SKM-1 (cell line): ENCODE measurements around the gene GDF2.

Source experiments
- DNase-seq: peaks from one replicate; lab custom pipeline; 2025; ENCODE audit not compliant: unreplicated experiment; lab: John Stamatoyannopoulos, UW

GDF2 gene

DNA sequence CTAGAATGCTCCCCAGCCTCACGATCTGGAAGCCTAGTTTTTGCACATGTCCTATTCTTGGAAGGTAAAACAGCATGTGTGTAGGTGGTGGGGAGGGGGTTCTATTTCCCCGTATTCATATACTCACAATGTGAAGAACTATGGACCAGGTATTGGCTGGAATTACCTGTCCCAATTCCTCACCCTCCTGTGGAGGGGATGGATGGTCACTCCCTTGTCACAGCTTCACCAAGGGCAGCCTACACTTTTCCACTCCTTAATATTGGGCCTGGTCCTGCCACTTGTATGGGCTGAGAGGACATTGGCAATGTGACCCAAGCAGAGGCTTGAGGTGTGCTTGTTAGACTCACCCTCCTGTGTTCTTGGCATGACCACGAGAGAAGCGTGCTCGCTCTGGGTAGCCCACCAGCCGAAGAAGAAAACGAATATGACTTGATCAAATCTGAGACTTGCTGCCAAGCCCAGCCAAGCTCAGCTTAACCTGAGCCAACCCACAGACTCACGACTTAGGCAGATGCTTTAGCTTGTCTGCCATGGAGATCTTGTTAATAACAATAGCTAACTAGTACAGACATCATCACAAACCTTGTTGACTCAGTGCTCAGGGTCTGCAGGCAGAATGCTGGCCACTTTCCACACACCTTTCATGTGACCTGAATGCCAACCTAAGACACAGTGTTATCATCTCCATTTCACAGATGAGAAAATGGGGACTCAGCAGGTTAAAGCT, 44.6 kb downstream of the GDF2 start:
- no peak for DNase-seq

DNA sequence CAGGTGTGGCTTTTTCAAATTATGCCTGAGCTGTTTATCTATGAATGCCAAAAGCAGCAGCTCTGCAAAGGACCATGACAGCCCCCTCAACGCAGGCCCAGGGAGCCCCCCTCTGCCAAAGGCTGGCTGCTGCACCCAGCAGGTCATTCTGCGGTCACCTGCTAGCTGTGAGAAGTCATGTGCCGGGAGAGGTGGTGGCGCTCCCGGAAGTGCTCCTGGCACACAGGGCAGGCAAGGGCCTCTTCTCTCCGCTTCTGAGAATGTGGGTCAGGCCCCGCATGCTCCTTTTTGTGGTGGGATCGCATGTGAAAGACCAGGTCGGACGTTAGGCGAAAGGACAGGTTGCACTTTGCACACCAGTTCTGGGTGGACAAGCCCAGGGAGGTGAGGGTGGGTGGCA, 45.4 kb downstream of the GDF2 start:
- DNase-seq: no peak

DNA sequence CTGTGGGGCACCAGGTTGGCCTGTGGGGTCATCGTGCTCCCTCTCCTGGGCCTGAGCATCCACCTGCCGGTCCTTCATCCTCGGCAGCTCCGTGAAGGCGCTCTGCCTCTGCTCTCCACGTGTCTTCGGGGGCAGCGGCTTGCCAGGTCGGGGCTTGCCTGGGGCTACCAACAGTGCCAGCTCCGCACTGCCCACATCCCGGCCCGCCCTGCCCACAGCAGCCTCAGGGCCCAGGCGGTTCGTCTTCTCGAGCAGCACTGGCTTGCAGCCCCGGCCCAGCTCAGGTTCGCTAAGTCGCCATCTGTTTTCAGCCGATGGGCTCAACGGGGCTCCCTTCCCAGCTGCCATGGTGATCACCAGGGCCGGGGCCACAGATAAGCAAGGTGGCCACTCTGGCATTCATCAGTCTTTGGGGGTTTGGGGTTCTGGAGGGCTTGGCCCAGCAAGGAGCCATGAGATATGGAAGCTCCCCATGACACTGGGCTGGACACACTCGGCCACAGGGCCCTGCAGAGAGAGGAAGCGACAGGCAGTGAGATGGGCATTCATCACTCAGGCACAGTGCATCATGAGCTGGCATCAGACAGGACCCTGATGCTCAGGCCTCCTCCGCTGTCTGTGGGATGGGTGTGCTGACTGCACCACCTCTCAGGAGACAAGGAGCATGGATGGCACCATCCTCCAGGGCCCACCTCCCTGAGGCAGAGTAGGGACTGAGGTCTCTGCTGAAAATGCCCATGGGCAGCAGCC, 46.4 kb downstream of the GDF2 start:
- no peak for DNase-seq

DNA sequence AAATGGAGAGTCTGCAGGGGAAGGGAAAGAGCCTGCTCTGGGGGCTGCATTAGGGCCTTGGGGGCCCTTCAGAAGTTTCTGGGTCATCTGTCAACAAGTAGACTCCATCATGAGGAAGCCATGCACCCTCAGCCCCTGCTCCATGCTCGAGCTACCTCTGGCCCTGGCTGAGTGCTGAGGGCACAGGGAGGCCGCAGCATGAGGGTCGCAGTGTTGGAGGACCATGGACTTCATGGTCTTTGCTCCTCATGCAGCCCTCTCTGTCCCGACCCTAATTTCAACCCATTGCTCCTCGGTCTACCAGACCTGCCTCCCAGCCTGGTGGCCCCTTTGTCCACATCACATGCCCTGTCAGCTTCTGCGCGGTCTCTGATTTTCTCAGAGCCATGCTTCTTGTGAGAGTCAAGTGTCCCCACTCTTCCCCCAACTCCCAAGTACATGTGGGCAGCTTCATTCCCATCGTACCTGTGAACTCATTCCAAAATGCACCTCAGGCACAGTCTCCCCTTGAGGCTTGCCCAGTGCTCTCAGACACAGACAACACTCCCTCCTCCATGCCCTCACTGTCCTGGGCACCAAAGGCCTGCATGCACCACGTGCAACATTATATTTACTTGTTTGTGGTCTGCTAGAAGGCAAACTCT, 47.1 kb downstream of the GDF2 start:
- DNase-seq: no peak

DNA sequence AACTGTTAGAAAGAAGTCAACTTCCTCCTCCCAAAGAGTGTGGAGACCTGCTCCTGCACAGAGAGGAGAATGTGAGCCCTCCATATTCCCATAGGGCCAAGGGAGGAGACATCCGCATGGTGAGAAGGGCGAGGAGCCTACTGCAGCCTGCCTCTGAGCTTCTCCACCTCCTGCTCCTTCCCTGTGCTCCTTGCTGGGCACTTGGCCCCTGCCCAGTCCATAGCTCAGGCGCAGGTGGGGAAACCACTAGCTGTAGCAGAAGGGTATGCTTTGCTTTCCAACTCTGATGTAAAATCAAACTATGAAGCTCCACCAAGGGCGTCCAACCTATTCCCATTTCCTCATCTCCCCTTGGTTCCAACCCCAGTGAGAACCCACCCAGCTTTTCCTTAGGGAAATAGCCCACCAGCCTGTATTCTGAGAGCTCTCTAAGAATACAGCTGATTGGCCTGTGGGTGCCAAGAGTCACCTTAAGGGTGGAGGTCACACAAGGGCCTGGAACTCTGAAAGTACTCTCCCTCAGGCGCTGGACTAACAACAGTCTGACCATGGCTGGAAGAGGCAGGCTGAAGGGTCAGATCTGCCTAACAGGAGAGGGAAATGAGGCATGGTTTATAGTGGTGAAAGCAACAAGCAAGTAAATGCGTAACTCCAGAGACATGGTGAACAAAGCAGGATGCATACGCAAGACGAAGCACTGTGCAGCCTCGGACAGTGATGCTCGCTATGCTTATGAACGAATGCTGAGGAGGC, 47.9 kb downstream of the GDF2 start:
- DNase-seq: no peak

DNA sequence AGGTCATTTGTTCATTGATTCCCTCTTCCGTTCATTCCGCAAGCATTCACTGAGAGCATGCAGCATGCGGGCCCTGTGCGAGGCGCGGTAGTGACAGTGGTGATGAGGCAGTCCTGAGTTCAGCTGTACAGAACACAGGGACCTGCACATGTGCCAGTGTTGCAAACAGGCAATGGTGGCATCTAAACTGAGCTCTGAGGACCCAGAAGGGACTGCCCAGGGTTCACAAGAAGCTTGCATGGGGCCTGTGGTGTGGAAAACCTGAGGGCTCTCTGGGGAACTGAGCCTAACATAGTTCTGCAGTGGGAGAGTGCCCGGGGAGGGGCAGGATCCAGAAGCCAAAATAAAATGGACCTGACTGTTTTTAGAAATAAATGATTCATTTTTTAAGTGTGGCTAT, 48.6 kb downstream of the GDF2 start:
- DNase-seq: no peak

DNA sequence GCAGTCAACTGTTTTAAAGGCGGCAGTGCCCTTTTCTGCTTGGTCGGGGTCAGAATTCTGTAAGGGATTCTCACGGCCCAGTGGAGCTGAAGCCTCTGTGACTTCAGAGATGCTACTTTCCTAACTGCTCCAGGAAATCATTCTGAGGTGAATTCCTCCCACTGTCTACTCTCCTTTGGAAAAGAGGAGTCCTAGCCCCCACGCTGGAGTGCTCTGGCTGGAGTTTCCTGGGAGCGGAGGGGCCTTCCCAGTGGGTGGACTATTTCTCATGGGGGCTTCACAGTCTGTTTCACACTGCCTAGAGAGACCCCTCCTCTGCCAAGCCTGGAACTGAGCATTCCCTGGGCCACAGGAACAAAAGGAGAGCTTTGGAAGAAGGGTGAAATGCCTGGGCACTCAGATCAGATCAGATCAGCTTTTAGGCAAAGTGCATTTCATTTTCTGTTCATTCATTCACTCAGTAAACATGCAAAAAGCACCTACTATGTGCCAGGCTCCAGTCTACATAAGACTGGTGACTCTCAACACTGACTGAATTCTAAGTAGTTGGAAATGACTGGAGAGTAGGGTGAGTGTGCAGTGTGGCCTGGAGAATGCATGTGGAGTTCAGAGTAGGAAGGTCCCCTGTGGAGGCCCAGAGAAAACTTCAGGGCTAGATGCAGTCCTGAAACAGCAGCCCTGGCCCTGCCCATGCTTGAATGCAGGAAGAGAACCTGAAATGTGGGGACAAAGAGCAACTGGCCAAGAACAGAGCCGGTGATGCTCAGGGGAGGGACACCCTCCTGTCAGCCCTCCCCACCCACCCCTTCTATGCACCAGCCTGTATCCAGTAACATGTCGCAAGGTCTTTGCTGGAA, 49.6 kb downstream of the GDF2 start:
- DNase-seq: no peak

DNA sequence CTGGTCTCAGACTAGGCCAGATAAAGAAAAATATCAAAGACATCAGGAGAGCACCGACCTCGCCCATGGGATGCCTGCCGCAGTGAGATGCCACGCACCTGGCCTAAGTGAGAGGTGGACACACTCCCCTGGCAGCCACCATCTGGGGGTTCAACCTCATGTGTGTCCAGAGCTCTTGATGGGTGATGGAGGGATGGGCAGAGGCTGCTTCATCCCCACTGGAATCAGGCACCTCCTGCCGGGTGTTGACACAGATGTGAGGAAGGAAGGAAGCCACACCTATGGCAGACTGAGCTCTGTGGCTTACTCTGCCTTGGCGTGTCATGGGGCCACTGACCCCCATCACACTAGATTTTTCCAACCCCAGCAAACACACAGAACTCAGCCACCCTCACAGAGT, 50.5 kb downstream of the GDF2 start:
- no peak for DNase-seq

DNA sequence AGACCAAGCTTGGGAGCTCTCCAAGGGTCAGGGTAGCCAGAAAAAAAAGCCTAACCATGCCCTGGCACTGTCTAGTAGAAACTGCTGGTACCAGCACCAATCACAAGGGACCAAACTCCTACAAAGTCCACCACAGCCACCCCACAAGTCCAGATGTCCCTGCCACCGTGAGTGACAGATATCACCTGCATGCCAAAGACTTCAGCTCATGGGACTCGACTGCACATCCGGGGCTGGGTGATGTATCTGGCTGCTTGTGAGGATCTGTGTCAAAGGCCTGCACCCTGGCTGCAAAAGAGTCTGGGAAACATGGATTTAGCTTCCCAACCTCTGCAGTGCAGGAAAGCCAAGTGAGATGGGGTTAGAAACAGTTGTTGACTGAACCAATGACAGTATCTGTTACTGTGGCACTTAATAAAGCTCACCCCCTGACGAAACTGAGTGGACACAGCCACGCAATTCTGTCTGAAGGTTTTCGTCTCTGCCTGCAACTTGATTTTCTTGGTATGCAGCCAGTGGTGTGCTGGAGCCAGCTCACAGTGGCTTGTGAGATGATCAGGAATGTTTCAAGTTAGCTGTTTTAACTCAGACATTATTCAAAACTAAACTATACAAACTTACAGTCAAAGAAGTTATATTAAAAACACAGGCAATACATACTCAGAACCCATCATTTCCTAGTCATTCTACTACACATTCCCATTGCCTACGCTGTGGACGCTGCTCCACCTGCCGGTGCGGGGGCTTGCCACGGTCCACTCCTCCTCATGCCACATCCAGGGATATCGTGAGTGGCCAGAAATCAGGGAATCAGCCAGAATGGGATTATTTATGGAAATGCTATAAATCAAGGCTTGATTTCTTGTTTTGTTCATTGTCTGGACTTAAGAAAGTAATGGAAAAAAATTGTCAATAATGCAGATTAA, 52.6 kb downstream of the GDF2 start:
- no peak for DNase-seq

DNA sequence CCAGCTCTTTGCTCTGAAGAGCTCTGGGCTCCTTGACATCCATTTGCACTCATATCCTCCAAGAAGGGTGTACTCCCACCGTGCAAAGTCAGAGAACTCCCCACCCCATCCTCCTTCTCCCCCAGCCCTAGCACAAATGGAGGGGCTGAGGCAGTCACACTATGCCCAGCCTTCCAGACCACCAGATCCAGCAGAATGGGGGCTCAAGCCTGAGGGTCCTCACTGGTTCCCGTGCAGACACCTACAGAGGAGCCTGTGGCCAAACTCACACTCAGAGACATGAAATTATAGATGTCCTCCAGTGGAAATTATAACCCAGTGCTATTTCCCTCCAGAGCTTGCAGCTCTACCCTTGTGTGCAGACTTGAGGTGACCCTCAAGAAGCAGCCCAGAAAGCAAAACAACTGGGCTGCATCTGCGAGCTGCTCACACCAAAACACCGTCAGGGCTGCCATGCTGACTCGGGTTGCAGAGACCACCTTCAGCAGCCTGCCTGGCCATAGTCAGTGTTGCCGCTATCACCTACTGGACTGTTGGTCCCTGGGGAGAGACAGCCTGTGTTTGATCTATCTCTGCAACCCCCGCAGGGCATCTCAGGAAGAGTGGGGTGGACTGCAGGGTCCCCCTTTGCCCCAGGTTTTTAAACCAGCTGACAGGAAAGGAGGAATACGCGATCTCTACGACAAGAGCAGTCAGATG, 54.4 kb downstream of the GDF2 start:
- no peak for DNase-seq
